Naive thymus-derived CD4-positive, alpha-beta T cell (primary cell): Measurements from ENCODE around the gene PCDHA7. TPM values are rescaled to one million over a fixed set of nuclear protein-coding genes. Genes with fewer than 3 reads are reported as not detected.

Source experiments
- polyA plus RNA-seq, 2 donors: library from polyadenylated mRNA; unstranded; fragments of 300-500 nt; fragmentation: Illumina TruSeq; gene quantifications; one replicate each; pipeline ENCODE4 v1.2.3, GENCODE V29; 2021
- total RNA-seq, 6 experiments: library from RNA in 5 of 6; stranded (reverse) in 5 of 6; gene quantifications; 1 replicate in 5 of 6; 2 replicates in 1 of 6; pipeline ENCODE4 v1.2.3 and lab custom pipeline; 2021 to 2026

PCDHA7 gene
- total and polyA plus RNA-seq, 7 experiments from 2014 or later, result not detected

Other genes with a start within 250 kb of the PCDHA7 start
- gene CD14, start 201.1 kb upstream of the PCDHA7 start, total RNA-seq, result 100 to 1,000 TPM in 1 of 5 experiments, 10 to 100 TPM in 2, 1 to 10 TPM in 1, under 1 TPM in 1; 0.56 to 198 (median 10.1) TPM
- 1 to 10 TPM; 2.5 to 2.9 TPM for gene CD14, start 201.1 kb upstream of the PCDHA7 start, polyA plus RNA-seq
- gene TMCO6, start 194.8 kb upstream of the PCDHA7 start, total RNA-seq, result 10 to 100 TPM; 24.5 to 55.3 (median 36.4) TPM
- 10 to 100 TPM; 17.1 to 20.4 TPM for gene TMCO6, start 194.8 kb upstream of the PCDHA7 start, polyA plus RNA-seq
- gene NDUFA2, start 186.6 kb upstream of the PCDHA7 start, total RNA-seq, result 10 to 100 TPM; 33.2 to 68.7 (median 43.5) TPM
- 100 to 1,000 TPM; 147 to 149 TPM for gene NDUFA2, start 186.6 kb upstream of the PCDHA7 start, polyA plus RNA-seq
- gene IK, start 186.4 kb upstream of the PCDHA7 start, total RNA-seq, result 100 to 1,000 TPM; 118 to 186 (median 179) TPM
- gene IK, start 186.4 kb upstream of the PCDHA7 start, polyA plus RNA-seq, result 100 to 1,000 TPM; 192 to 207 TPM
- gene WDR55, start 169.4 kb upstream of the PCDHA7 start, total RNA-seq, result 10 to 100 TPM; 28.5 to 47.6 (median 37.8) TPM
- gene WDR55, start 169.4 kb upstream of the PCDHA7 start, polyA plus RNA-seq, result 10 to 100 TPM; 10.5 to 20.9 TPM
- gene DND1, start 160.7 kb upstream of the PCDHA7 start, total RNA-seq, result 1 to 10 TPM; 2.1 to 5.0 (median 3.3) TPM
- under 1 TPM in 1 of 2 donors, not detected in 1; 0.15 TPM for gene DND1, start 160.7 kb upstream of the PCDHA7 start, polyA plus RNA-seq
- gene HARS1, start 142.9 kb upstream of the PCDHA7 start, total RNA-seq, result 10 to 100 TPM; 48.7 to 85.7 (median 68.5) TPM
- 10 to 100 TPM; 62.2 to 68.8 TPM for gene HARS1, start 142.9 kb upstream of the PCDHA7 start, polyA plus RNA-seq
- 10 to 100 TPM; 25.4 to 59.6 (median 38.8) TPM for gene HARS2, start 142.8 kb upstream of the PCDHA7 start, total RNA-seq
- 10 to 100 TPM; 23.5 to 30.7 TPM for gene HARS2, start 142.8 kb upstream of the PCDHA7 start, polyA plus RNA-seq
- 10 to 100 TPM; 37.7 to 63.0 (median 55.1) TPM for gene ZMAT2, start 133.8 kb upstream of the PCDHA7 start, total RNA-seq
- gene ZMAT2, start 133.8 kb upstream of the PCDHA7 start, polyA plus RNA-seq, result 10 to 100 TPM; 75.1 to 76.4 TPM
- not detected for gene PCDHA1, start 48.1 kb upstream of the PCDHA7 start, total RNA-seq
- not detected for gene PCDHA1, start 48.1 kb upstream of the PCDHA7 start, polyA plus RNA-seq
- not detected for gene PCDHA2, start 39.4 kb upstream of the PCDHA7 start, total RNA-seq
- gene PCDHA2, start 39.4 kb upstream of the PCDHA7 start, polyA plus RNA-seq, result not detected
- not detected for gene PCDHA3, start 33.2 kb upstream of the PCDHA7 start, total RNA-seq
- not detected for gene PCDHA3, start 33.2 kb upstream of the PCDHA7 start, polyA plus RNA-seq
- gene PCDHA4, start 27.2 kb upstream of the PCDHA7 start, total RNA-seq, result not detected
- not detected for gene PCDHA4, start 27.2 kb upstream of the PCDHA7 start, polyA plus RNA-seq
- not detected for gene PCDHA5, start 12.7 kb upstream of the PCDHA7 start, total RNA-seq
- gene PCDHA5, start 12.7 kb upstream of the PCDHA7 start, polyA plus RNA-seq, result not detected
- gene PCDHA6, start 6.3 kb upstream of the PCDHA7 start, total RNA-seq, result not detected
- gene PCDHA6, start 6.3 kb upstream of the PCDHA7 start, polyA plus RNA-seq, result not detected
- gene PCDHA8, start 6.9 kb downstream of the PCDHA7 start, total RNA-seq, result not detected
- gene PCDHA8, start 6.9 kb downstream of the PCDHA7 start, polyA plus RNA-seq, result not detected
- not detected for gene PCDHA9, start 14.1 kb downstream of the PCDHA7 start, total RNA-seq
- not detected for gene PCDHA9, start 14.1 kb downstream of the PCDHA7 start, polyA plus RNA-seq
- gene PCDHA10, start 21.6 kb downstream of the PCDHA7 start, total RNA-seq, result not detected
- not detected for gene PCDHA10, start 21.6 kb downstream of the PCDHA7 start, polyA plus RNA-seq
- gene PCDHA11, start 34.7 kb downstream of the PCDHA7 start, total RNA-seq, result not detected
- gene PCDHA11, start 34.7 kb downstream of the PCDHA7 start, polyA plus RNA-seq, result not detected
- not detected for gene PCDHA12, start 41.0 kb downstream of the PCDHA7 start, total RNA-seq
- not detected for gene PCDHA12, start 41.0 kb downstream of the PCDHA7 start, polyA plus RNA-seq
- gene PCDHA13, start 47.9 kb downstream of the PCDHA7 start, total RNA-seq, result not detected
- gene PCDHA13, start 47.9 kb downstream of the PCDHA7 start, polyA plus RNA-seq, result not detected
- not detected for gene PCDHAC1, start 92.0 kb downstream of the PCDHA7 start, total RNA-seq
- not detected for gene PCDHAC1, start 92.0 kb downstream of the PCDHA7 start, polyA plus RNA-seq
- gene PCDHAC2, start 132.2 kb downstream of the PCDHA7 start, total RNA-seq, result not detected
- not detected for gene PCDHAC2, start 132.2 kb downstream of the PCDHA7 start, polyA plus RNA-seq
- gene PCDHB1, start 217.1 kb downstream of the PCDHA7 start, total RNA-seq, result not detected
- not detected for gene PCDHB1, start 217.1 kb downstream of the PCDHA7 start, polyA plus RNA-seq